ENCODE results near the gene PPP1CC.
"Not testable (repeated sequence)": the region's sequence is repeated elsewhere in the genome, so short reads cannot be mapped to it uniquely, and the experiment has no call there.

The PPP1CC gene

DNA sequence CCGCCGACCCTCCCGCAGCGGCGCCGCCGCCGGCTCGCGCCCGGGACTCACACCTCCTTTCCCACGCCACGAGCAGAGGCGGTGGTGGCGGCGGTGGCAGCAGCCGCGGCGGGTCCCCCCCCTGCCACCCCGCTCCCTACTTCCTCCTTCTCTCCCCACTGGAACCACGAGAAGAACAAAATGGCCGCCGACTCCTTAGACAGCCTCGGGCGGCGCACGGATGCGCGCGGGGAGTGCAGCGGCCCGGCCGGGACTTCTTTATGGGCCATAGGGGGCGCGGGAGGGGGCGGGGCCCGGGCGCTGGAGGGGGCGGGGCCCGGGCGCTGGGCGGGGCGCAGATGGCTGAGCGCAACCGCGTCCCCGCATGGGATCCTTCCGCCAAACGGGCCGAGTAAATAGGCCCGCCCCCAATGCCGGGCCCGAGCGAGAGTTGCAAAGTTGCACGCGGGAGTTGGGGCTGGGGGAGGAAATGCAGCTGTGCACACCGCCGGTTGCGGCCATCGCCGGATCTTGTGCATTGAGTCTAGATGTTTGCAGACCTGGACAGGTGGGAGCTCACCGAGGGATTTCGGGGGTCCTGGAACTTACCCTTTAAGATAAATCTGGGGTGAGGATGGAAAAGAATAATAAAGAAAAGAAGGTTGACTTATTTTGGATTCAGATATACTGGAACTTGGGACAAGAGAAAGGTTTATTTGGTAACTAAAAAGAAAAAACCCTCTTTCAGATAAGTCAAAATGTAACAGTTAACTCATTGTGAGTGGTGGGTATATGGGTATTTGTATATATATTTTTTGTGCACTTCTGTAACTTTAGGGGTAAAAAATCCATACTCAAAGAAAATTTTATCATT is at the start of gene PPP1CC:
Gene PPP1CC (minus strand): TSS at position 174 of the 853 bp plus-strand sequence. CDS start 184 bp downstream, outside the sequence.
- DNase-seq = peak; percentile 96

DNA sequence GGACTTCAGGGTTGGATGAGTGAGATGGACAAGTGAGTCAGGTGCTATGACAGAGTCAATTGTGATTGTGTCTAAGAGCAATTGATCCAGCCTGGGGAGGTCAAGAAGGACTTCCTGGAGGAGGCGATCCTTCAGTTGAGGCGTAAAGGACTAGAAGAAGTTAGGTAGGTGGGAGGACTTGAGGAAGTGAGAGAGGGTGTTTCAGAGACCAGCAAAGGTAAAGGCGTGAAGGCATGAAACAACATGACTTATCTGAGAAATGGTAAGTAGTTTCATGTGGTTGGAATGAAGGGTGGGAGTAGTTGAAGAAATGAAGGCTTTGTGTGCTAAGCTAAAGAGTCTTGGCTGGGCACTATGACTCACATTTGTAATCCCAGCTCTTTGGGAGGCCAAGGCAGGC is 48.9 kb upstream of the PPP1CC start:
- DNase-seq = no peak

DNA sequence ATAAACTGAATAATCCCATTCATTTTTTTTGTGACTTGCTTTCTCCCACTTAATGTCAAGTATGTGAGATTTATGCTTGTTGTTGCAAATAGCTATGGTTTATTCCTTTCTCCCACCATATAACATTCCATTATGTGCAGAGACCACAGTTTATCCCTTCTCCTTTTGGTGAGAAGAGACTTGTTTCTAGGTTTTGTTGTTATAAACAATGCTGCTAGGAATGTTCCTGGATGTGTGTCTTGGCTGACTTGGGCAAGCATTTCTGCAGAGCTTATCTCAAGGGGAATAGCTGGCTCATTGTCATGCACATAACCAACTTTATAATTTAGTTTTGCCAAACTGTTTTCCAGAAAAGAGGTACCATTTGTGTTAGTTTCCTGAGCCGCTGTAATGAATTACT is 47.6 kb upstream of the PPP1CC start:
- DNase-seq = no peak

DNA sequence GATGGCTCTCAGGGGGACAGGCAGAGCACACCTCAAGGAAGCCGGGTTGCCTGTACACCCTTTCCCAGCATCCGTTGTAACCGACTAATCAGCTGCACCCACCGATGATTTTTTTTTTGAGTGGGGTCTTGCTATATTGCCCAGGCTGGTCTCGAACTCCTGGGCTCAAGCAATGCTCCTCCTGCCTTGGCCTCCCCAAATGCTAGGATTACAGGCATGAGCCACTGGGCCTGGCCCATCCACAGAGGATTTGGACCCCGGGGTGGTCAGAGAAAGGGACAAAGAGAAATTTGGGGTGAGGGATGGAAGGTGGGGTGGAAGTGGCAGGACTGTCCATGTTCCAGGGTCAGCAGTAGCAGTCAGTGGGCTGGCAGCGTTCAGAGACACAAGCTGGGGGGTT is 43.3 kb upstream of the PPP1CC start:
- no peak for DNase-seq

DNA sequence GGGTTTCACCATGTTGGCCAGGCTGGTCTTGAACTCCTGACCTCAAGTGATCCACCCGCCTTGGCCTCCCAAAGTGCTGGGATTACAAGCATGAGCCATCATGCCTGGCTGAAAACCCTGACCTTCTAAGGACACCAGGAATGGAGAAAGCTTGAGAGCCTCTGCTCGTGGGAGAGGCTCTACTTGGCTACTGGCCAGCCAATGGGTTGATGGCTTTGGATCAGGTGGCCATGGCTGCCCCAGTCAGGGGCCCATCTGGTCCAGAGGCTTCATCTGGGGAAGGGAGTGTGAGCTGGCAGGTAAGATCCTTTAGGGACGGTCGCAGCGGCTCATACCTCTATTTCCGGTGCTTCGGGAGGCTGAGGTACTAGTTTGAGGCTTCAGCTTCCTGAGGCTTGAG is 42.5 kb upstream of the PPP1CC start:
- DNase-seq = no peak

DNA sequence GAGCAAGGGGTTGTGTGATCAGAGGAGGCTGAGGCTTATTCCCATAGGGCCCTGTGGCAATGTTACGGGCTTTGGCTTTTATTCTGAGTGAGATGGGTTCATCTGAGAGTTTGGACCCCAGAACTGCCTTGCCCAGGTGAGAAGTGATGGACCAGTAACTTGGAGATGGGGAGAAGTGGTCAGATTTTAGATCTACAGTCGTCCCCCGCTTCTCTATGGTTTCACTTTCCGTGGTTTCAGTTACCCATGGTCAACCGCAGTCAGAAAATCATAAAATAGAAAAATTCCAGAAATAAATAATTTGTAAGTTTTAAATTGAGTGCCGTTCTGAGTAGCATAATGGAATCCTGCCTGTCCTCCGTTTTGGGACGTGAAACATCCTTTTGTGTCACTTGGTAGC is 40.2 kb upstream of the PPP1CC start:
- DNase-seq = no peak

DNA sequence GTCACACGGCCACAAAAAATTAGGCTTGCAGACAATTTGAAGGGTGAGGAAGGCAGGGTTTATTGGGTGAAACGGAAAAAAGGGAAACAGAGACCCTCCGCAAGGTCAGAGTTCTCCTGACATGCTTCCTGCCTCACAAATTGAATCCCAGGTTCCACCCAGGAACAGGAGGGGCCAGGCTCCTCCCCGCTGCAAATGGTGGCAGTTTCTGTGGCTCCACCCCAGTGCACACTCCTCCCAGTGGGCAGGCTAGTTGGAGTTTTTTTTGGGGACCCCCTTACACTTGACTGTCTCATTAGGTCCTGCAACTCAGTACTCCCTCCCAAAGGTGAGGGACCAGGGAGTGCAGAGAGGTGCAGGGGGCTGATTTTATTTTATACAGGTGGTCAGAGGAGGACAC is 39.4 kb upstream of the PPP1CC start:
- no peak for DNase-seq

DNA sequence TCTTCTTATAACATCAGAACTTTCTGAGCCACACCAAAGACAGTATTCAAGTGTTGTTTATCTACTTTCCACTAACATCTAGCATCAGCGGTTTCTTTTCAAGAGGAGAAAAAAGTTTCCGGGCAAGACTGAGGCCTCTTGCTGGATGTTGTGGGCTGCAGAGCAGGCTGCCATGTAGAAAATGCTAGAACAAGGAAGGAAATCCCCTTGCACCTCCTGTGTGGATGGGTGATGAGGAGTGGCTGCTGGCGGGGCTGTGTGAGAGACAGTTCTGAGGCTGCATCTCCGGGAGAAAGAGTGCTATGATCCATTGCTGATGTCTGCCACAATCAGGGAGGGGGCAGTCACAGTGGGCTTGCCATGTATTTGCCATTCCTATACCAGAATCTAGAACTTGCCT is 37.8 kb upstream of the PPP1CC start:
- DNase-seq = no peak

DNA sequence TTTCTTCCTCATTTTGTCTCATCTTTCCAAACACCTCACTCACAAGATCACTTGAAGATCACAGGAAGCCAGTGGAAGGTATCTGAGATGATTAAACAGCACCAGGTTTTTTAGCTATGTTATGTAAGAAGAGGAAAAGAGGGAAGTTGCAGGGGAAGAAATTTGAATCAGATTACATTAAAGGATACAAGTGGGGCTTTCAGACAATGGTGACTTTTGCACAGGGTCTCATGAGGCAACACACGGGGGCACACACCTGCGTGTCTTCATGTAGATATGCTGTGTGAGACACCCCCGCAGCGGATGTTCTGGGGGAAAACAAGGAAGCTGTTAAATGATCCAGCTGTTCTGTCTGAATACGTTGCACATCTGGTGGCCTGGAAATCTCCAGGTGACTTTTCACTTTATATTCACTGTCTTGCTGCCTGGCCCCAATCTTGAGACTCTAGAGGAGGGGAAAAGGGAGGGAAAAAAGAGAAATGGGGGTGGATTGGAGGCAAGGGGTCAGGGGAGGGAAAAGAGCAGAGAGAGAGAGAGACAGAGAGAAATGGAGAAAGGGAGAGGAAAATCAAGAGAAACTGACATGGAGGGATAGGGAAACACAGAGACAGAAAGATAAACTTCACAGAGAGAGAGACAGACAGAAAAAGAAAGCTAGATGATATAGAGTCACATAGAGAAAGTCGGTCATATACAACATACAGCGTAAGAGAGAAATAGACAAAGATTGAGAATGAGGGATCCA is 36.3 kb upstream of the PPP1CC start:
- DNase-seq = no peak

DNA sequence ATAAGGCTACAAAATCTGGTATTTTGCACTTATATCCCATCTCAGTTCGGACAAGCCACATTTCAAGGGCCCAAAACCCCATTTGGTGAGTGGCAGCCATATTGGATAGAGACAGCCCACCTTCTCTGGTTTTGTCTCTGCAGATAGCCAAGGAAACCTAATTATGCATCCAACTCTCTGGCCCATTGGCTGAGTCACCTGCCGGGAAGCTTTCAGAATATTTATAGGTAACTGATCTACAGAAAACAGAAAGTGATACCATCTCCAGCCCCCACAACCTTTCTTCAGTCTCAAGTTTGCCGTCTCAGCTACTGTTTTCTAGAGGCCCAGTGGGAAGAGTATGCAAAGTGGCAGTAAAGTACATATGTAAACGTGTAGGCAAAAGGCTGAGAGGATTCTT is 33.7 kb upstream of the PPP1CC start:
- DNase-seq = no peak

DNA sequence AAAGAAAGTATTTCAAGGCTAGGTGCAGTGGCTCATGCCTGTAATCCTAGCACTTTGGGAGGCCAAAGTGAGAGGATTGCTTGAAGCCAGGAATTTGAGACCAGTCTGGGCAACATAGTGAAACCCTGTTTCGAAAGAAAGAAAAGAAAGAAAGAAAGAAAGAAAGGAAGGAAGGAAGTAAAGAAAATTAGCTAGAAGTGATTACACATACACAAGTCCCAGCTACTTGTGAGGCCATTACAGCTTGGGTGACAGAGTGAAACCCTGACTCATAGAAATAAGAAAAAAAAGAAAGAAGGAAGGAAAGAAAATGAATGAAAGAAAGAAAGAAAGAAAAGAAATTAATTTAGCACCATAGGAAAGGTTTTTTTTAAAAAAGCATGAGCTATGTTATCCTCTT is 33.3 kb upstream of the PPP1CC start:
- DNase-seq = no peak

DNA sequence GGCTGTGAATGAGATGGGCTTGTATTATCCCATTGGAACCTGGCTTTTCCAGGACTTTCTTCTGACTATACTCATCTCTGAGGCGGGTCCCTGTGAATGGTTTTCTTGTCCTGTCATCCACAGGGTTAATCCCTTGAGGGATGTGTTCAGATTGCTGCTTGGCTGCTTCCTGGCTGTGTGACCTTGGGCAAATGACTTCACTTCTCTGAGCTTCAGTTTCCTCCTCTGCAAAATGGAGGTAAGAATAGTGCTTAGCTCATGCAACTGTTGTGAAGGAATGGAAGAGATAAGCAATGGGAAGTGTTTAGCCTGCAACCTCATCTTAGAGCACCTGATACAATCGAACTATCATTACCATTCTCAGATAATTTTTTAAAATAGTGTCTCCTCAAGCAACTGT is 32.1 kb upstream of the PPP1CC start:
- no peak for DNase-seq

DNA sequence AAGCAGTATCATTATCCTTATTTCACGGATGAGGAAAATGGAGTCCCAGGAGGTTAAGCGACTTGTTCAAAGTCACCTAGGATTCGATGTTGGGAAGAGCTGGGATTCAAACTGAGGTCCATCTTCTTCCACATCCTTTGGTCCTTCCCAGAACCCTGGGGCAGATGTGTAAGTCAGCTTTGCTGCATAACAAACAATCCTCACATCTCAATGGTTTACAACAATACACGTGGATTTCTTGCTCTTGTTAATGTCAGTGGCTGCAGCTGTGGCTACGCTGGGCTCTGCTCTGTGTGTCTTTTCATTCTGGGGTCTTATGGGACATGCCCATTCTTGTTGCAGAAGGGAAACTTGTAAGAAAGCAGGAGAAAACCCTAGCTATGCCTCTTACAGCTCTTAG is 26.3 kb upstream of the PPP1CC start:
- no peak for DNase-seq

DNA sequence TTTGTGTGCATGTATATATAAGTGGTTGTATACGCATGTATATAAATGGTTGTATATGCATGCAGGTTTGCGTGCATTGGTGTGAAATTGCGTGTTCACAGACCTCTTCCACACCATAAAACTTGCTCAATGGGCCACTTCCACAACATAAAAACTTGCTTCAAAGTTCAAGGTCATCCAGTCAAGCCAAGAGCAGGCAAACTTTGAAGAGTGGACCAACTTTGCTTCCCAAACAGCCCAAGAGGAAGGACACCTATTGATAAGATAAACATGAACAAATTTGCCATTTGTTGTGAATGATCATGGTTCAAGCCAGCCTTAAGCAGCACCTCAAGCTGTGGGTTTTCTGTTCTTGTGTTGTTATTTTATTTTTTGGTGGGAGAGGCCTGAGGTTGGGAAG is 25.2 kb upstream of the PPP1CC start:
- no peak for DNase-seq

DNA sequence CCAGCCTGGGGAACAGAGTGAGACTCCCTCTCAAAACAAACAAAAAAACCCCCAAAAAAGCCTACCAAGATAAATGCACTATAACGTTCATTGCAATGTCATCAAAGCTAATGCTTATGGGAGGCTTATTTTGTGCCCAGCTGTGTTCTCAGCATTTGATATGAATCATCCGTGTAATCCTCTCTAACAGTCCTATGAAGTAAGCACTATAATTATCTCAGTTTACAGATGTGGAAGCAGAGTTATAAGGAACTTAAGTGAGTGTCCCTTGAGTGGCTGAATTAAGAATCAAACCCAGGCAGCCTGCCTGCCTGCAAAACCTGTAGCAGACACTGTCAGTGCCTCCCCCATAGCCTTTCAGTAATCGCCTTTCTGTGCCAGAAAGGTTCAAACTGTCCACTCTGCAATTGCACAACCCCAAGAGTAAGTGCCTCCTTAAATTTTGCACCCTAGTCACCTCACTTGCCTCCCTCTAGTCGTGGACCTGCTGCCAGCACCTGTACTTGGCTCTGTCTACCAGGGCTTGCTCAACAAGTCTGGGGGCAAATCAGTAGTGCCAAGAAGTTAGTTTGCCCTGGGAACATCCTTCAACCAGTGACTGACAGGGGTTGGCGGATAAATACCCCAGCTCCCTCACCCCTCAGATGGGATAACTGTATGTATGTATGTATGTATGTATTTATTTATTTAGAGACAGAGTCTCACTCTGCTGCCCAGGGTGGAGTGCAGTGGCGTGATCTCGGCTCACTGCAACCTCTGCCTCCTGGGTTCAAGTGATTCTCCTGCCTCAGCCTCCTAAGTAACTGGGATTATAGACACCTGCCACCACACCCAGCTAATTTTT is 23.8 kb upstream of the PPP1CC start:
- no peak for DNase-seq

DNA sequence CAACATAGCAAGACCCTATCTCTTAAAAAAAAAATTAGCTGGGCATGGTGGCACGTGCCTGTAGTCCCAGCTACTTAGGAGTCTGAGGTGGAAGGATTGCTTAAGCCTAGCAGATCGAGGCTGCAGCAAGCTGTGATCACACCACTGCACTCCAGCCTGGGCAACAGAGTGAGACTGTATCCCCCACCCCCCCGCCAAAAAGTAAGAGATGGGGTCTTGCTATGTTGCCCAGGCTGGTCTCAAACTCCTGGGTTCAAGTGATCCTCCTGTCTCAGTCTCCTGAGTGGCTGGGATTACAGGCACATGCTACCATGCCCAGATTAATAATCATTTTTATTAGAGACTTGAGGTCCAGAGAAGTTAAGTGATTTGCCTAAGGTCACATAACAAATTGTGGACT is 22.9 kb upstream of the PPP1CC start:
- DNase-seq = not testable (repeated sequence)

DNA sequence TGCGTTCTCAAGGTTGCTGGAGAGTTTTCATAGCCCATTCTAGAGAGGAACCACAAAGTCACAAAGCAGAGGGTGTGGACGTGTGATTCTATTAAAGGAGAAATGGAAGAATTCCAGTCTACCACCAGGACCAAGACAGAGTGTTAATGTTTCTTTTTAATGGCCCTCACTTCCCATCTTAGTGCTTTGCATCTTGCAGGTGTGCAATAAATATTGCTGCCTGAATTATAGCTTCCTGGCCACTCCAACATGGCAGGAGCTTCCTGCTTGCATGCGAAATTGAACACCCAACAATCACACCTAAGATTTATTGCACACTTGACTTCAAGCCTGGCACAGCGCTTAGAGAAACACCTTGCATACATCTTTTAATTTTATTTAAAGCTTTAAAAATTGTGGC is 22.4 kb upstream of the PPP1CC start:
- no peak for DNase-seq

DNA sequence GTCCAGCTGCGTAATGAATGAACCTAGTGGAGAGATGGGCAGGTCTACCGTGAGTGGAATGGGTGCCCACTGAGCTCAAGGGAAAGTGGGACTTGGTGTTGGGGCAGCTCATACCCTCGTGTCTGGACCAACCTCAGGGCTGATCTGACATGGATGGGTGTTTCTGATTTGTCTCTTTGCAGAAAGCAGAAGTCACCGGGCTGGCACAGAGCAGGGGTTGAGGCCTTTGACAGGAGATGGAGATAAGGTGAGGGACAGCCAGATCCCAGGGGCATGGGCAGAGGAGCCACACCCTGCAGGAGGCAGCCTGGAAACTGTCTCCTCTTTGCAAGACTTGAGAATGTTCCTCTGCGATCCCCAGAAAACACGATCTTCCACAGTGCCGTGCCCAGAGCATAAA is 20.9 kb upstream of the PPP1CC start:
- no peak for DNase-seq

DNA sequence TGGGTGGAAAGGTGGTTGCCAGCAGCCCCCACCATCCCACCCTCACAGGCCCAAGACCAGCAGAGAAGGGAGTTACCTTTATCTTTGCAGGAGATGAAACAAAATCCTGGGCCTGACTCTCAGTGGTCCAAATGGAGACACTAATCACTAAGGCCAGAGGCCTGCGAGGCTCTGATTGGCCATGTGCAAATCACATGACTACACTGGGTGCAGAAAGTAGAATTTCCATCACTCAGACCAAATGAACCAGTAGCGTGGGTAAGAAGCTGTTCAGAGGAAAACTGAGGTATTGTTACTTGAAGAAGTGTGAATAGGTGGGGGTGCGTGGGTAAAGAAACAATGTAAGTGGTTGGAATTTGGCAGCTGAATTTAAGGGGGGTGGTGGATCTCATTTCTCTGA is 20.2 kb upstream of the PPP1CC start:
- DNase-seq = no peak

DNA sequence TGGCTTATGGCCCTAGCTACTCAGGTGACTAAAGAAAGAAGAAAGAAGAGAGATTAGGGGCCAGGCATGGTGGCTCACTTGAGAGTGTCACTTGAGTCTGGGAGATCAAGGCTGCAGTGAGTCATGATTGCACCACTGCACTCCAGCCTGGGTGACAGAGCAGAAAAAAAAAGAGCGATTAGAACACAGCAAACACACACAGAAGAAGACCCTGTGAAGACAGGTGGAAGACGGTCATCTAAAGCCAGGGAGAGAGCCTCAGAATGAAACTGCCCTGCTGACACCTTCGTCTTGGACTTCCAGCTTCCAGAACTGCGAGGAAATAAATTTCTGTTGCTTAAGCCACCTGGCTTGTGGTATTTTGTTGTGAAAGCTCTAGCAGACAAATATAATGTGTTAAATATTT is 17.5 kb upstream of the PPP1CC start:
- DNase-seq = no peak

DNA sequence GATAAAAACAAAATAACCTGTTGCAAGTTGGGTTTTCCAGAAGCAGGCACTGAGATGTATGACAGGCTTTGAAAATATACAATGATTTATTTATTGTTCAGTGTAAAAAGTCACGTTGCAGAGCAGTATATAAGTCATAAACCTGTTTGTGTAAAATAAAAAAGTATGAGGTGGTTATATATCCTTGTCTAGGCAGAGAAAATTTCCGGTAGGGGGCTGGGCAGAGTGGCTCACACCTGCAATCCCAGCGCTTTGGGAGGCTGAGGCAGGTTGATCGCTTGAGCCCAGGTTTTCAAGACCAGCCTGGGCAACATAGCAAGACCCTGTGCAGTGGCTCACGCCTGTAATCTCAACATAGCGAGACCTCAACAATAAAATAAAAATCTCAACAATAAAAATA is 16.2 kb upstream of the PPP1CC start:
- no peak for DNase-seq

DNA sequence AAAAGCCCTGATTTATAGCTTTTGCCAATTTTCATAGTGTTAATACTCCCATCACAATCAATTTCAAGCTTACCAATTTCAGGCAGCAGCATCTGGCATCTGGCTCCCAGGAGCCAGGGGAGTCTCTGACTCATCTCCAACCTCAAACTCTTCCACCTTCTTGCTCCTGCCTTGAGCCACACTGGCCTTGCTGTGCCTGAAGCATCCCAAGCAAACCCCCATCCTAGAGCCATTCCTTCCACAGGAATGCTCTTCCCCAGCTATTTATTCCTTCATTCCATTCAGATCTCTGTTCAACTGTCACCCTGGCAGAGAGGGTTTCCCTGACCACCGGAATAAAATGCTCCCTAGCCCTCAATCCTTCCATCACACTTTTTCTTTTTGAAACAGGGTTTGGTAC is 13.9 kb upstream of the PPP1CC start:
- DNase-seq = no peak

DNA sequence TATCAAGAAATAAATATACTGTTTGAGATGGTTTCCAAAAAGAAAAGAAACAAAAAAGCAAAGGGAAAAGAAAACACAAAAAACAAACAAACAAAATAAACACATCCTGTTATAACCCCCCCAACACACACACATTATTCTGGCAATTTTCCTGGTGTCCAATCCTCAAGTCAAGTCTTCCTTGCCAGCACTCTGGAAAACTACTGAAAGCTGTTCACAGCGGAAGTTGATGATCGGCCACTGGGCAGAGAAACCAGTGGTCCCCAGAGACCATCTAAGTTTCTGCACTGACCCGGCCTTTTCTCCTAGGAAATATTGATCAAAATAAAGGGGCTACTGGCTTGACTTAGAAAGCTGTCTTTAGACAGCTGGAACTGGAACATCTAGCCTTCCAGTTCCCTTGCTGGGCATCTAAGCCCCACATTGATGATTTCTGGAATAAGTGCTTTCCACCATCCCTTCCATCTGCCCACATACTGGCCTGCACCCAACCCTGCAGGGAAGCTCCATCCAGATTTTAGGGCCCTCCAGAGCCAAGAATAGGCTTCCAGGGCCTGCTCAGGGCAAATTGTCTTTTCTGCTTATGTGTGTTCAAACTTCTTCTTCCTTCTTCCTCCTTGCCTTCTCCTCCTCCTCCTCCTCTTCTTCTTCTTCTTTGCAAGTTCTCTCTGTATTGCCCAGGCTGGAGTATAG is 11.6 kb upstream of the PPP1CC start:
- no peak for DNase-seq

All from left hindlimb (tissue), 1 donor.